Central memory CD8-positive, alpha-beta T cell (primary cell): ENCODE measurements around the gene TET3.
"Not testable (repeated sequence)": the region's sequence is repeated elsewhere in the genome, so short reads cannot be mapped to it uniquely, and the experiment has no call there.

Experiments used
- ATAC-seq: fragments of 150-1000 bp; cut with Tn5 transposase; replicated peaks from 2 replicates; pipeline ENCODE4 v1.10.0; 2022; ENCODE audit warnings: mild to moderate bottlenecking, moderate FRiP score, moderate number of reproducible peaks; ENCODE audit not compliant: poor library complexity, severe bottlenecking; ENCODE audit errors: extremely low read depth
- DNase-seq, 2 donors: peaks; one replicate each; pipeline ENCODE4 v3.0.0; 2021; ENCODE audit warnings: low spot score in 2 of 2
- H3K27ac Mint-ChIP-seq: one replicate; pipeline ENCODE4 v1.8.0; 2022; ENCODE audit warnings: low read depth, mild to moderate bottlenecking, moderate library complexity, mixed read lengths
- H3K27me3 Mint-ChIP-seq: one replicate; pipeline ENCODE4 v1.8.0; 2022; ENCODE audit warnings: mixed read lengths
- H3K36me3 Mint-ChIP-seq: one replicate; pipeline ENCODE4 v1.8.0; 2022; ENCODE audit warnings: mild to moderate bottlenecking, moderate library complexity, mixed read lengths; ENCODE audit not compliant: insufficient read depth
- H3K4me1 Mint-ChIP-seq: one replicate; pipeline ENCODE4 v1.8.0; 2022; ENCODE audit warnings: mixed read lengths
- H3K4me3 Mint-ChIP-seq: one replicate; pipeline ENCODE4 v1.8.0; 2022; ENCODE audit warnings: mild to moderate bottlenecking, moderate library complexity, mixed read lengths
- H3K9me3 Mint-ChIP-seq: one replicate; pipeline ENCODE4 v1.8.0; 2022; ENCODE audit warnings: mixed read lengths

The TET3 gene

GRCh38 chr2:73984203-73984921 lies at the start of gene TET3:
TET3 (plus strand) TSS chr2:73984910; CDS start chr2:73986404, 1,494 bp downstream.
- DNase-seq (no peak), ATAC-seq (peak; percentile 59)
- Mint-ChIP-seq H3K4me3 (peak within 1 kb of the TSS; percentile 88), H3K9me3 (no peaks in the 10 kb centered on the region), H3K27ac (peak within 1 kb of the TSS; percentile 86), H3K4me1 (peaks cover 66% of the 10 kb centered on the region), H3K27me3 (no peaks in the 10 kb centered on the region), H3K36me3 (peaks cover 16% of the 10 kb centered on the region)

GRCh38 chr2:73935641-73936040 lies 49.1 kb upstream of the TET3 start:
- peaks cover 25% of the 10 kb centered on the region for H3K36me3 Mint-ChIP-seq
- no peaks in the 10 kb centered on the region for H3K9me3 Mint-ChIP-seq
- H3K4me1 Mint-ChIP-seq, result peaks cover 60% of the 10 kb centered on the region
- H3K27ac Mint-ChIP-seq, result peak overlapping the region; percentile 38
- DNase-seq (no peak), ATAC-seq (no peak)
- no peaks in the 10 kb centered on the region for H3K27me3 Mint-ChIP-seq
- H3K4me3 Mint-ChIP-seq, result no peak overlapping the region

GRCh38 chr2:73937103-73937885 lies 47.4 kb upstream of the TET3 start:
- H3K4me3 Mint-ChIP-seq, result no peak overlapping the region
- no peaks in the 10 kb centered on the region for H3K9me3 Mint-ChIP-seq
- peaks cover 60% of the 10 kb centered on the region for H3K4me1 Mint-ChIP-seq
- peaks cover 24% of the 10 kb centered on the region for H3K36me3 Mint-ChIP-seq
- DNase-seq (no peak), ATAC-seq (no peak)
- no peaks in the 10 kb centered on the region for H3K27me3 Mint-ChIP-seq
- peak overlapping the region; percentile 38 for H3K27ac Mint-ChIP-seq

- Mint-ChIP-seq H3K27me3 (no peaks in the 10 kb centered on the region), H3K36me3 (peaks cover 20% of the 10 kb centered on the region), H3K4me3 (no peak overlapping the region), H3K27ac (peak overlapping the region; percentile 38), H3K4me1 (peaks cover 63% of the 10 kb centered on the region), H3K9me3 (no peaks in the 10 kb centered on the region)
- DNase-seq (no peak), ATAC-seq (no peak)
Observed at GRCh38 chr2:73937899-73938298, 46.8 kb upstream of the TET3 start.

- Mint-ChIP-seq H3K27me3 (no peaks in the 10 kb centered on the region), H3K36me3 (peaks cover 16% of the 10 kb centered on the region)
- ATAC-seq, result no peak
Observed at GRCh38 chr2:73938718-73939352, 45.9 kb upstream of the TET3 start.

GRCh38 chr2:73939419-73939818 lies 45.3 kb upstream of the TET3 start:
- Mint-ChIP-seq H3K4me3 (no peak overlapping the region), H3K27me3 (no peaks in the 10 kb centered on the region), H3K27ac (no peak overlapping the region), H3K9me3 (no peaks in the 10 kb centered on the region), H3K36me3 (peaks cover 16% of the 10 kb centered on the region), H3K4me1 (peaks cover 61% of the 10 kb centered on the region)
- peak; percentile 28 for ATAC-seq
- no peak for DNase-seq

More at GRCh38 chr2:73938718-73939352, 45.9 kb upstream of the TET3 start:
- no peak overlapping the region for H3K4me3 Mint-ChIP-seq
- no peak for DNase-seq
- no peak overlapping the region for H3K27ac Mint-ChIP-seq
- H3K9me3 Mint-ChIP-seq, result no peaks in the 10 kb centered on the region
- H3K4me1 Mint-ChIP-seq, result peaks cover 57% of the 10 kb centered on the region

GRCh38 chr2:73940066-73940465 lies 44.6 kb upstream of the TET3 start:
- H3K27me3 Mint-ChIP-seq, H3K4me3 Mint-ChIP-seq, H3K9me3 Mint-ChIP-seq, ATAC-seq, H3K27ac Mint-ChIP-seq, DNase-seq: not testable (repeated sequence)
- H3K36me3 Mint-ChIP-seq, result peaks cover 15% of the 10 kb centered on the region
- peaks cover 68% of the 10 kb centered on the region for H3K4me1 Mint-ChIP-seq

GRCh38 chr2:73942664-73943063 lies 42.0 kb upstream of the TET3 start:
- Mint-ChIP-seq H3K9me3 (no peaks in the 10 kb centered on the region), H3K27ac (no peak overlapping the region), H3K27me3 (no peaks in the 10 kb centered on the region), H3K4me1 (peaks cover 59% of the 10 kb centered on the region), H3K36me3 (peaks cover 29% of the 10 kb centered on the region), H3K4me3 (no peak overlapping the region)
- DNase-seq, result no peak
- no peak for ATAC-seq

GRCh38 chr2:73944714-73945113 lies 40.0 kb upstream of the TET3 start:
- peaks cover 36% of the 10 kb centered on the region for H3K36me3 Mint-ChIP-seq
- no peak for ATAC-seq
- H3K9me3 Mint-ChIP-seq, result no peaks in the 10 kb centered on the region
- DNase-seq, result no peak
- peaks cover 60% of the 10 kb centered on the region for H3K4me1 Mint-ChIP-seq
- H3K4me3 Mint-ChIP-seq, result no peak overlapping the region
- H3K27me3 Mint-ChIP-seq, result no peaks in the 10 kb centered on the region
- peak overlapping the region; percentile 1 for H3K27ac Mint-ChIP-seq

GRCh38 chr2:73946215-73946614 lies 38.5 kb upstream of the TET3 start:
- H3K27ac Mint-ChIP-seq, result no peak overlapping the region
- H3K4me1 Mint-ChIP-seq, result peaks cover 50% of the 10 kb centered on the region
- H3K9me3 Mint-ChIP-seq, result no peaks in the 10 kb centered on the region
- ATAC-seq (no peak), DNase-seq (no peak)
- H3K27me3 Mint-ChIP-seq, result no peaks in the 10 kb centered on the region
- no peak overlapping the region for H3K4me3 Mint-ChIP-seq
- H3K36me3 Mint-ChIP-seq, result peaks cover 40% of the 10 kb centered on the region

- Mint-ChIP-seq H3K36me3 (peaks cover 42% of the 10 kb centered on the region), H3K9me3 (no peaks in the 10 kb centered on the region), H3K4me1 (peaks cover 49% of the 10 kb centered on the region), H3K27me3 (no peaks in the 10 kb centered on the region), H3K4me3 (no peak overlapping the region), H3K27ac (no peak overlapping the region)
- ATAC-seq (no peak), DNase-seq (no peak)
Observed at GRCh38 chr2:73946666-73947065, 38.0 kb upstream of the TET3 start.

- Mint-ChIP-seq H3K27ac (no peak overlapping the region), H3K9me3 (no peaks in the 10 kb centered on the region), H3K4me1 (peaks cover 49% of the 10 kb centered on the region), H3K4me3 (no peak overlapping the region), H3K36me3 (peaks cover 49% of the 10 kb centered on the region), H3K27me3 (no peaks in the 10 kb centered on the region)
- no peak for ATAC-seq
- no peak for DNase-seq
Observed at GRCh38 chr2:73947412-73948018, 37.2 kb upstream of the TET3 start.
